Measurements from ENCODE around the gene FMR1.

FMR1 gene

GRCh38 chrX:147935156-147935758, 23.5 kb downstream of the FMR1 start:
- no peaks in the 10 kb centered on the region for H3K27me3 Mint-ChIP-seq (ENCODE audit: low read depth, poor library complexity)
- no peak for DNase-seq
- H3K9me3 Mint-ChIP-seq = peaks cover 18% of the 10 kb centered on the region
- TF ChIP-seq CTCF (IDR thresholded peaks at IDR 0.05) = no peak
- H3K36me3 Mint-ChIP-seq (ENCODE audit: low read depth) = peaks cover 41% of the 10 kb centered on the region
- H3K4me1 Mint-ChIP-seq = no peaks in the 10 kb centered on the region
- H3K27ac Mint-ChIP-seq = no peak overlapping the region
- H3K4me3 Mint-ChIP-seq = no peak overlapping the region

- no peaks in the 10 kb centered on the region for H3K4me1 Mint-ChIP-seq
- no peak for DNase-seq
- no peak overlapping the region for H3K27ac Mint-ChIP-seq
- no peak for TF ChIP-seq CTCF (IDR thresholded peaks at IDR 0.05)
- H3K27me3 Mint-ChIP-seq (ENCODE audit: low read depth, poor library complexity) = no peaks in the 10 kb centered on the region
- peaks cover 10% of the 10 kb centered on the region for H3K9me3 Mint-ChIP-seq
- H3K36me3 Mint-ChIP-seq (ENCODE audit: low read depth) = peaks cover 73% of the 10 kb centered on the region
- no peak overlapping the region for H3K4me3 Mint-ChIP-seq
Measured at GRCh38 chrX:147945286-147945685, 33.6 kb downstream of the FMR1 start.

GRCh38 chrX:147948531-147948930, 36.8 kb downstream of the FMR1 start:
- no peak overlapping the region for H3K4me3 Mint-ChIP-seq
- no peaks in the 10 kb centered on the region for H3K4me1 Mint-ChIP-seq
- peaks cover 45% of the 10 kb centered on the region for H3K36me3 Mint-ChIP-seq (ENCODE audit: low read depth)
- TF ChIP-seq CTCF (IDR thresholded peaks at IDR 0.05) = no peak
- DNase-seq = no peak
- peaks cover 4% of the 10 kb centered on the region for H3K9me3 Mint-ChIP-seq
- H3K27ac Mint-ChIP-seq = no peak overlapping the region
- H3K27me3 Mint-ChIP-seq (ENCODE audit: low read depth, poor library complexity) = no peaks in the 10 kb centered on the region

GRCh38 chrX:147950352-147950751, 38.6 kb downstream of the FMR1 start:
- H3K4me3 Mint-ChIP-seq = no peak overlapping the region
- DNase-seq = no peak
- peaks cover 3% of the 10 kb centered on the region for H3K27me3 Mint-ChIP-seq (ENCODE audit: low read depth, poor library complexity)
- no peak for TF ChIP-seq CTCF (IDR thresholded peaks at IDR 0.05)
- peaks cover 27% of the 10 kb centered on the region for H3K36me3 Mint-ChIP-seq (ENCODE audit: low read depth)
- H3K9me3 Mint-ChIP-seq = peaks cover 9% of the 10 kb centered on the region
- no peak overlapping the region for H3K27ac Mint-ChIP-seq
- H3K4me1 Mint-ChIP-seq = no peaks in the 10 kb centered on the region

- Mint-ChIP-seq H3K27ac (no peak overlapping the region), H3K4me1 (no peaks in the 10 kb centered on the region), H3K9me3 (peaks cover 30% of the 10 kb centered on the region), H3K36me3 (ENCODE audit: low read depth) (peaks cover 8% of the 10 kb centered on the region), H3K4me3 (no peak overlapping the region), H3K27me3 (ENCODE audit: low read depth, poor library complexity) (peaks cover 3% of the 10 kb centered on the region)
- TF ChIP-seq CTCF (IDR thresholded peaks at IDR 0.05) = no peak
- no peak for DNase-seq
Measured at GRCh38 chrX:147953976-147954375, 42.3 kb downstream of the FMR1 start.

- H3K36me3 Mint-ChIP-seq (ENCODE audit: low read depth) = no peaks in the 10 kb centered on the region
- no peak overlapping the region for H3K4me3 Mint-ChIP-seq
- H3K27me3 Mint-ChIP-seq (ENCODE audit: low read depth, poor library complexity) = peaks cover 3% of the 10 kb centered on the region
- TF ChIP-seq CTCF (IDR thresholded peaks at IDR 0.05) = no peak
- no peak for DNase-seq
- peaks cover 45% of the 10 kb centered on the region for H3K9me3 Mint-ChIP-seq
- H3K4me1 Mint-ChIP-seq = no peaks in the 10 kb centered on the region
- H3K27ac Mint-ChIP-seq = no peak overlapping the region
Measured at GRCh38 chrX:147957291-147957690, 45.6 kb downstream of the FMR1 start.

Measured in nephron progenitor cell (in vitro differentiated cells).